22Rv1 (cell line): ENCODE measurements around the gene SPSB3.

Source experiments
- H3K27ac ChIP-seq: fragments of 450-650 bp; 2 replicates; pipeline ENCODE4 v1.5.1; 2017
- ZFX ChIP-seq: fragments of 450-650 bp; IDR thresholded peaks from 2 replicates; pipeline ENCODE4 v1.6.1; 2017; ENCODE audit warnings: antibody characterized with exemption, borderline replicate concordance
- TF ChIP-seq, protein P1 (sequence below): fragments of 450-650 bp; IDR thresholded peaks from 2 replicates; pipeline ENCODE4 v1.5.1; 2017; ENCODE audit warnings: mild to moderate bottlenecking

SPSB3 gene

GRCh38 chr16:1758923-1759322 lies 23.4 kb downstream of the SPSB3 start:
- no peak for TF ChIP-seq ZFX
- TF ChIP-seq, protein P1, sequence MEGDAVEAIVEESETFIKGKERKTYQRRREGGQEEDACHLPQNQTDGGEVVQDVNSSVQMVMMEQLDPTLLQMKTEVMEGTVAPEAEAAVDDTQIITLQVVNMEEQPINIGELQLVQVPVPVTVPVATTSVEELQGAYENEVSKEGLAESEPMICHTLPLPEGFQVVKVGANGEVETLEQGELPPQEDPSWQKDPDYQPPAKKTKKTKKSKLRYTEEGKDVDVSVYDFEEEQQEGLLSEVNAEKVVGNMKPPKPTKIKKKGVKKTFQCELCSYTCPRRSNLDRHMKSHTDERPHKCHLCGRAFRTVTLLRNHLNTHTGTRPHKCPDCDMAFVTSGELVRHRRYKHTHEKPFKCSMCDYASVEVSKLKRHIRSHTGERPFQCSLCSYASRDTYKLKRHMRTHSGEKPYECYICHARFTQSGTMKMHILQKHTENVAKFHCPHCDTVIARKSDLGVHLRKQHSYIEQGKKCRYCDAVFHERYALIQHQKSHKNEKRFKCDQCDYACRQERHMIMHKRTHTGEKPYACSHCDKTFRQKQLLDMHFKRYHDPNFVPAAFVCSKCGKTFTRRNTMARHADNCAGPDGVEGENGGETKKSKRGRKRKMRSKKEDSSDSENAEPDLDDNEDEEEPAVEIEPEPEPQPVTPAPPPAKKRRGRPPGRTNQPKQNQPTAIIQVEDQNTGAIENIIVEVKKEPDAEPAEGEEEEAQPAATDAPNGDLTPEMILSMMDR = no peak
- H3K27ac ChIP-seq = no peak overlapping the region

GRCh38 chr16:1757714-1758461 lies 24.5 kb downstream of the SPSB3 start:
- no peak overlapping the region for H3K27ac ChIP-seq
- TF ChIP-seq ZFX = no peak
- TF ChIP-seq, protein P1 = no peak

DNA sequence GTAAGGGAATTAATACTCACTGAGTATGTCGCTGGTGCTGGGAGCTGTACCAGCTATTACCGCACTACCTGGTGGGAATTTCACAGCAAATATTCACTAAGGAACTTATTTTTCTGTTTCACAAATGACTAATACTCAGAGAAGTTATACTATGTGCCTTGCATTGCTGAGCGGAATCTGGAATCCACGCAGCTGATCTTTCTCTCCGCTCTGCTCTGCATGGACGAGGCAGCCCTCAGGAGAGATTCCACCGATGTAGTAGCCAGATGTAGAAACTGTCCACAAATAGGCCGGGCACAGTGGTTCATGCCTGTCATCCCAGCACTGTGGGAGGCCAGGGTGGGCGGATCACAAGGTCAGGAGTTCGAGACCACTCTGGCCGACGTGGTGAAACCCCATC lies 28.2 kb downstream of the SPSB3 start:
- no peak overlapping the region for H3K27ac ChIP-seq
- no peak for TF ChIP-seq ZFX
- TF ChIP-seq, protein P1 = no peak

DNA sequence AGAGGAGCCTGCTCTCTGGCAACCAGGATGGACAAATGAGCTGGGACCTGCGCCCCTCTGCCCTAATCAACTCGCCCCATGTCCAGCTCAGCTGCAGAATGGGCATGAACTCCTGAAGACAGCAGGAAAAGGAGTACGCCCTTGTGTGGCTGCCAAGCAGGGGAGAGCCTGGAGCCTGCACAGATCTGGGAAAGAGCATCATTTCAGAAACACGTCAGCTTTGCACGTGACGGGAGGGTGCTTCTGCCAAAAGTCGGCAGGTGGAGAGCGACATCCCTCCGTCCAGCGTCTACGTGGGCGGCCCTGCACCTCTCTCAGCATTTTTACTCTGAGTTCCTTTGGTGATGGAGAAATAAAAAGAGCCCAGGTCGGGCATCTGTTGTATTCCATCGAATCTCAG lies 29.5 kb downstream of the SPSB3 start:
- H3K27ac ChIP-seq = no peak overlapping the region

GRCh38 chr16:1751946-1752345 lies 30.4 kb downstream of the SPSB3 start:
- TF ChIP-seq, protein P1 = no peak
- no peak for TF ChIP-seq ZFX
- no peak overlapping the region for H3K27ac ChIP-seq

More for the DNA sequence above, 29.5 kb downstream of the SPSB3 start:
- no peak for TF ChIP-seq ZFX
- TF ChIP-seq, protein P1 = no peak

DNA sequence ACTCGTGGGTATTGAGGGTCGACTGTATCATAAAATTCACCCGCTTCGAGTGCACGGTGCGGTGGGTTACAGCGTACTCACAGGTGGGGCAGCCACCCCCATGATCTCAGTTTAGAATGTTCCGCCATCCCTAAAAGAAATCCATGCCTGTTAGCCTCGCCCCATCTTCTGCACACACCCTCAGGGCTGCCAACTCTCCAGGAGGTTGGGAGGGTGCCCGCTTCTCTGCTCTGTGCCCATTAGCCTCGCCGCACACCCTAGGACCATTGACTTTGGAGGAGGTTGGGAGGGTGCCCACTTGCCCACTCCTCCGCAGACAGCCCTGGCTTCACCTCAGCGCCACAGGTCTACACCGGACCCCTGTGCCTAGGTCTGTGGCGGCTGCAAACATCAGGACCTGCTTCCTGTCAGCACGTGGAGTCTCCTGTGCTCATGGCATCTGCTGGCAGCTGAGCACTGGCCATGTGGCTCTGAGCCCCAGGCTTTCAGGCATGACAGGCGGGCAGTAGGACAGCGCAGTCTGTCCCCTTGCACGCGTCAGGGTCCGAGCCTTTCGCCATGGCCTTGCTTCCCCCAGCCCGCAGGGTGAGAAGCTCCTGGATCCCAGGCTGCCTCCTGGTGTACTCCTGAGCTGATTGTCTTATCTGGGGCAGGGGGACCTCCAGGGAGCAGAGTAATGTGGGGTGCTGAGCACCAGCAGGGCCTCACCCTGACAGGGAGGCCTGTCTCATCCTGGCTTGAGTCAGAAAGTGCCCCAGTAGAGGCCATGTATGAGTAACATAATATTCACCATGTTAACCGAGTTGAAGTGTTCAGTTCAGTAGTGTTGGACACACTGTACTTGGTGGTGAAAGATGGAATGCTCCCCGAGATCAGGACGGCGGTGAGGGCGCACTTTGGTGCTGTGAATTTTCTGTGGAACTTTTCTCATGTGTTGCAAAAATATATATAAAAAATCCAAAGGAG lies 32.9 kb downstream of the SPSB3 start:
- TF ChIP-seq, protein P1 = no peak
- no peak for TF ChIP-seq ZFX
- H3K27ac ChIP-seq = no peak overlapping the region

- no peak overlapping the region for H3K27ac ChIP-seq
- TF ChIP-seq, protein P1 = no peak
- no peak for TF ChIP-seq ZFX
These were observed 34.4 kb downstream of the SPSB3 start for GRCh38 chr16:1747934-1748333.
